ENCODE measurements around the gene ZNF492.
"Not testable (repeated sequence)": the region's sequence is repeated elsewhere in the genome, so short reads cannot be mapped to it uniquely, and the experiment has no call there.

The ZNF492 gene

GRCh38 chr19:22617614-22618320 lies 16.4 kb upstream of the ZNF492 start:
- DNase-seq: no peak

- DNase-seq: no peak
These were observed 14.8 kb upstream of the ZNF492 start for GRCh38 chr19:22619371-22619770.

- no peak for DNase-seq
These were observed 14.2 kb upstream of the ZNF492 start for GRCh38 chr19:22619932-22620331.

DNA sequence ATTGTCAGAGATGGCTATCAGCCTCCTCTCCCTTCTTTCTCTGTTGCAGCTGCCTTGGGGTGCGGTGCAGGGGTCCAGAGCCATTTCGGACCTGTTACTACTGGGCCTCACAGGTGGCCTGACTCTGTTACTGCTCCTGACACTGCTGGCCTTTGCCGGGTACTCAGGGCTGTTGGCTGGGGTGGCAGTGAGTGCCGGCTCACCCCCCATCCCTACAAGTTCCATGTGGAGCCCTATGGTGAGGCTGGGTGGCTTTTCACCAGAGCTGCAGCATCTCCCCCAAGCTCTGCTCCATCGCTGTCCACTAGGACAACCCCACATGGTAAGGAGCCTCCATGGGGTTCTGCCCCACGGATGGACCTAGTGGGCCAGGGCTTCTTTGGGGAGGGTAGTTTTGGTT lies 13.7 kb upstream of the ZNF492 start:
- no peak for DNase-seq

DNA sequence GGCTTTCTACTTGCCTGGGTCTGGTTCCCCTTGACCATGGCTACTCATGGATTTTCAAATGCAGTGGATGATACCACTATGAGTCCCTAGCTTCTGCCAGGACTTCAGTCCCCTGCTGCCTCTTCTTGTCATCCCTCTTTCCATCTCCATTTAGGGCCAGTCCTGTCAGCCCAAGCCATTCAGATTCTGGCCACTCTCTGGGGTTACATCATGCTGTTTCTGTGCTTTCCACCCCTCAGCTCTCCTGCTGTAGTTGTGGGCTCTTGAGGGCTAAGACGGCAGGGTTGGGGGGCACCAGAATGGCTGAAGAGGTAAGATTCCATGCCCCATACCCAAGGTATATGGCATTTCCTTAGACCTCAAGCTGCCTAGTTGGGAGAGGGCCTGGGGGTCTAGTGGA lies 13.2 kb upstream of the ZNF492 start:
- DNase-seq: no peak

DNA sequence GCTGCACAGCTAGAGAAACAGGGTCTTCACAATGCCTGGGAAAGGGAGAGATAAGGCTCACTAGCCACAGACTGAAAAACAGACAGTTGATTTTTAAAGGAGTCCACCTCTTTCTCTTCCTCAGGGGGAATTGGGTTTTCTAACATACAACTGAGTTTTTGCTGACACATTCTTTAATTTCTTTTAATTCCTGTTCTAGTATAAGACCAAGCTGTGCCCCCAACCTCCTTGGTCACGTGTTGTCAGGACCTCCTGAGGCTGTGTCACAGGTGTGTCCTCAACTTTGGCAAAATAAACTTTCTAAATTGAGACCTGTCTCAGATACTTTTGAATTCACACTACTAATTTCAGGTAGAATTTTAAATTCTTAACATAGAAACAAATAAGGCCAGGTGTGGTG lies 12.1 kb upstream of the ZNF492 start:
- DNase-seq: no peak

DNA sequence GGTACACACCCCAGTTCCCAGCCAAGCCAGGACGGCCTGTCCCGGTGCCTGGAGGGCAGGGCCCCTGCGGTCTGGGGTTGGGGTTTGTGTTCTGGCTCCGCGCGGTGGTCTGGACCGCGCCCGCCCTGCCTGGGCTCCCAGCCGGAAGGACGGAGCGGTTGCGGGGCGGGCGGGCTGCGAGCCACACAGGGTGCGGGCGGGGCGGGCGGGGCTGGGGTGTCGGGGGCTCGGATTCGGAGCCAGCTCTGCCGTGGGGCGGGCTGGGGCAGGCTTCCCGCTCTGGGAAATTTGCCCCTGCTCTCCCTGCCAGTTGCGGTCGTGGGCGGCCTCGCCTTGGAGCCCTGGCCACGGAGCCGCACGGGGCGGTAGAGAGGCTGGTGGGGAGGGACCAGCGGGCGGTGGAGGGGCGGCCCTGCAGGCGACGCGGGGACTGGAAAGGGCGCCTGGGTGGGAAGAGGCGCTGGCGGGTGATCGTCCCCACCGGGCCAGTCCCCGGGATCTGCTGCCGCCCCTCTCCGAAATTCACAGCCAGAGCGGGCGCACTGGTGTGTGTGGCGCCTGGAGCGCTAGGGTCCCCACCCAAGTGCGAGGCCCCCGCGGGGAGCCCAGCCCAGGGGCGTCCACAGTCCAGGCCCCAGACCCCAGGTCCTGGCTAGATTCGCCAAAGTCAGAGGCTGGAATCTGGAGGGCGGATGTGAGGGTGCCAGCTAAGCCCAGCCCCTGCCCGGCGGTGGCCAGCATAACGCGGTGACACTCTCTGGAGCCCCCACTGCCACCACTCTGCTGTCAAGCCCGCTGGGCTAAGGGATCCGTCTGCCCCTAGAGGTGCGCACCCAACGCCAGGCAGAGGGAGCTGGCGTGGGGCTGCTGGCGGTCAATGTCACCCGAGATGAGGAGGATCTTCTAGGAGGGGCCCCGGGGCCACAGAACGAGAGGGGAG lies 11.0 kb upstream of the ZNF492 start:
- no peak for DNase-seq

GRCh38 chr19:22623841-22624221 lies 10.3 kb upstream of the ZNF492 start:
- no peak for DNase-seq

GRCh38 chr19:22625266-22626035 lies 8.7 kb upstream of the ZNF492 start:
- DNase-seq: no peak

- DNase-seq: no peak
These were observed 6.6 kb upstream of the ZNF492 start for GRCh38 chr19:22627526-22627925.

GRCh38 chr19:22628401-22628800 lies 5.7 kb upstream of the ZNF492 start:
- DNase-seq: no peak

DNA sequence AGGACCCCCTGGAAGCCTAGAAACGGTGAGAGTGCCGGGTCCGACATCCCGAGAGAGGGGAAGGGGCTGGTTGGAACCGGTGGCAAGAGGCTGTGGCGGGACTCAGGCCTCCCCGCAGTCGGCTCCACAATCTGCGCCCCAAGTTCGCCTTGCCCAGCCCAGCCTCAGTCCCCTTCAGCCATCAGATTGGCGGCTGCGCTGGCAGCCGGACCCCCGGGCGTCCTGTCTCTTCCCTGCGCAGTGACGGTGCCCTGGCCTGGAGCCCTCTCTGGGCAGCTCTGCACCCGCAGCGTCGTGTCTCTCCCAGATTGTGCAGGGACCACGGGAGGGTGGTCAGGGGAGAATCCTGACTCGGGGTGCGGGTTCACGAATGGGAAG lies 315 bp downstream of the ZNF492 start:
- no peak for DNase-seq

DNA sequence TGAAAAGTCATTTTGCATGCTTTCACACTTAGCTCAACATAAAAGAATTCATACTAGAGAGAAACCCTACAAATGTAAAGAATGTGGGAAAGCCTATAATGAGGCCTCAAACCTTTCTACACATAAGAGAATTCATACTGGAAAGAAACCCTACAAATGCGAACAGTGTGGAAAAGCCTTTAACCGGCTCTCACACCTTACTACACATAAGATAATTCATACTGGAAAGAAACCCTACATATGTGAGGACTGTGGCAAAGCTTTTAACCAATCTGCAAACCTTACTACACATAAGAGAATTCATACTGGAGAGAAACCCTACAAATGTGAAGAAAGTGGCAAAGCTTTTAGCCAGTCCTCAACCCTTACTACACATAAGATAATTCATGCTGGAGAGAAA lies 51.4 kb downstream of the ZNF492 start:
- not testable (repeated sequence) for DNase-seq

DNA sequence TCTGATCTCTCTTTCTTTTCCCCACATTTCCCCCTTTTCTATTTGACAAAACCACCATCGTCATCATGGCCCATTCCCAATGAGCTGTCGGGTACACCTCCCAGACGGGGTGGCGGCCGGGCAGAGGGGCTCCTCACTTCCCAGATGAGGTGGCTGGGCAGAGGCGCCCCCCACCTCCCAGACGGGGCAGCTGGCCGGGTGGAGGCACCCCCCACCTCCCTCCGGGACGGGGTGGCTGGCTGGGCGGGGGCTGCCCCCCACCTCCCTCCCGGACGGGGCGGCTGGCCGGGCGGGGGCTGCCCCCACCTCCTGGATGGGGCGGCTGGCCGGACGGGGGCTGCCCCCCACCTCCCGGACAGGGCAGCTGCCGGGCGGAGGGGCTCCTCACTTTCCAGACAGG lies 68.5 kb downstream of the ZNF492 start:
- DNase-seq: not testable (repeated sequence)

DNA sequence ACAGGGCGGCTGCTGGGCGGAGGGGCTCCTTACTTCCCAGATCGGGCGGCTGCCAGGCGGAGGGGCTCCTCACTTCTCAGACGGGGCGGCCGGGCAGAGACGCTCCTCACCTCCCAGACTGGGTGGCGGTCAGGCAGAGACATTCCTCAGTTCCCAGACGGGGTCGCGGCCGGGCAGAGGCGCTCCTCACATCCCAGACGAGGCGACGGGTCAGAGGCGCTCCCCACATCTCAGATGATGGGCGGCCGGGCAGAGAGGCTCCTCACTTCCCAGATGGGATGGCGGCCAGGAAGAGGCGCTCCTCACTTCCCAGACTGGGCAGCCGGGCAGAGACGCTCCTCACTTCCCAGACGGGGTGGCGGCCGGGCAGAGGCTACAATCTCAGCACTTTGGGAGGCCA lies 69.0 kb downstream of the ZNF492 start:
- DNase-seq: not testable (repeated sequence)

- no peak for DNase-seq
These were observed 74.9 kb downstream of the ZNF492 start for GRCh38 chr19:22708983-22709382.

Data from activated CD4-positive, alpha-beta T cell treated with anti-CD3 and anti-CD28 coated beads for 4 hours (primary cell).